K562 (cell line): Measurements from ENCODE around the gene MCCD1. TPM values are rescaled to one million over a fixed set of nuclear protein-coding genes. Genes with fewer than 3 reads are reported as not detected.

Experiments
- ATF6 ChIP-seq: sonication (generic); formaldehyde crosslinking; IDR thresholded peaks from 2 replicates; pipeline ENCODE4 v1.4.0; 2020; ENCODE audit warnings: mild to moderate bottlenecking, missing genetic modification reagents
- CSDE1 ChIP-seq, 2 experiments: fragments of 450-650 bp; IDR thresholded peaks; 2 replicates each; pipeline ENCODE4 v1.6.1; 2016; ENCODE audit warnings: mild to moderate bottlenecking in 1 of 2
- HMG20A ChIP-seq: fragments of 450-650 bp; formaldehyde crosslinking; conservative IDR thresholded peaks from 2 replicates; pipeline ENCODE4 v1.4.0; 2020; ENCODE audit warnings: mild to moderate bottlenecking, mixed read lengths
- MYNN ChIP-seq, 2 experiments: sonication (generic); formaldehyde crosslinking in 1 of 2; IDR thresholded peaks; 2 replicates each; pipeline versions ENCODE4 v1.5.0 to v1.6.1; 2016 to 2020; ENCODE audit warnings: antibody characterized with exemption in 1 of 2, missing genetic modification reagents in 1 of 2
- NCOA4 ChIP-seq: fragments of 450-650 bp; IDR thresholded peaks from 2 replicates; pipeline ENCODE4 v1.6.1; 2018; ENCODE audit warnings: mild to moderate bottlenecking; ENCODE audit not compliant: partially characterized antibody
- PHF21A ChIP-seq: fragments of 450-650 bp; IDR thresholded peaks from 2 replicates; pipeline ENCODE4 v1.6.1; 2017; ENCODE audit warnings: low read depth, borderline replicate concordance
- RB1 ChIP-seq: fragments of 450-650 bp; IDR thresholded peaks from 2 replicates; pipeline ENCODE4 v1.6.1; 2017; ENCODE audit warnings: low read depth, mild to moderate bottlenecking
- SP2 ChIP-seq: IDR thresholded peaks from 2 replicates; pipeline ENCODE4 v1.6.1; 2011; ENCODE audit warnings: mild to moderate bottlenecking, low read depth, low read length, moderate library complexity; ENCODE audit not compliant: poor library complexity, severe bottlenecking; ENCODE audit errors: extremely low read depth
- U2AF1 ChIP-seq: fragments of 200-400 bp; formaldehyde crosslinking; optimal IDR thresholded peaks from 2 replicates; pipeline ENCODE3; 2017; ENCODE audit warnings: mild to moderate bottlenecking, low read depth, low read length, moderate library complexity
- ZNF263 ChIP-seq: sonication (generic); formaldehyde crosslinking; IDR thresholded peaks from 2 replicates; pipeline ENCODE4 v1.8.0; 2022; ENCODE audit warnings: mild to moderate bottlenecking, missing genetic modification reagents, borderline replicate concordance
- ZNF445 ChIP-seq: fragments of 250-450 bp; sonication (Bioruptor Pico); IDR thresholded peaks from 2 replicates; pipeline ENCODE4 v1.4.0; 2020; ENCODE audit warnings: low read depth, mild to moderate bottlenecking, moderate library complexity
- ZNF589 ChIP-seq: fragments of 200-800 bp; sonication (Bioruptor generic); IDR thresholded peaks from 2 replicates; pipeline ENCODE4 v1.6.1; 2016; ENCODE audit warnings: low read depth, missing genetic modification characterization, missing compliant biosample characterization
- ZNF655 ChIP-seq: fragments of 250-450 bp; sonication (Bioruptor Pico); IDR thresholded peaks from 2 replicates; pipeline ENCODE4 v1.5.0; 2021
- ZNF75A ChIP-seq: fragments of 450-650 bp; formaldehyde crosslinking; IDR thresholded peaks from 2 replicates; pipeline ENCODE4 v1.4.0; 2020; ENCODE audit warnings: mild to moderate bottlenecking
- ZNF764 ChIP-seq: fragments of 250-450 bp; sonication (Bioruptor Pico); IDR thresholded peaks from 2 replicates; pipeline ENCODE4 v1.4.0; 2020; ENCODE audit warnings: low read depth, mild to moderate bottlenecking, moderate library complexity
- polyA plus RNA-seq, 8 experiments: library from polyadenylated mRNA; depleted of rRNA in 4 of 8; stranded (reverse) in 5 of 8; unstranded in 3 of 8; fragments of >200 nt; fragmentation: Nextera tagmentation in 2 of 8; fragmentation: Illumina TruSeq in 1 of 8; extraction: Ambion mirVana in 2 of 8; extraction: Trizol in 1 of 8; gene quantifications; 2 replicates each; pipeline versions ENCODE4 v1.2.1 to v1.2.3, GENCODE V29; 2011 to 2014; ENCODE audit warnings: inconsistent platforms in 1 of 8, missing spikeins in 1 of 8
- total RNA-seq, 7 experiments: library from RNA; depleted of rRNA in 6 of 7; stranded (reverse); fragments of >200 nt in 6 of 7; fragmentation: Illumina TruSeq in 2 of 7; extraction: Trizol in 2 of 7; gene quantifications; 2 replicates each; pipeline versions ENCODE4 v1.2.1 to v1.2.3, GENCODE V29; 2011 to 2021; ENCODE audit warnings: low replicate concordance in 1 of 7
- TF ChIP-seq, protein P1 (sequence below): fragments of 450-650 bp; IDR thresholded peaks from 2 replicates; pipeline ENCODE4 v1.6.1; 2017; ENCODE audit warnings: antibody characterized with exemption
- TF ChIP-seq, protein P2 (sequence below): IDR thresholded peaks from 2 replicates; pipeline ENCODE4 v1.6.1; 2011; ENCODE audit warnings: borderline replicate concordance, low read depth, mild to moderate bottlenecking, moderate library complexity, low read length; ENCODE audit not compliant: insufficient read depth, poor library complexity, severe bottlenecking

Gene MCCD1
- total and polyA plus RNA-seq, 9 of the 15 experiments (the other 6 are each of a cell fraction or from before 2014, with no cell fraction given): not detected

- TF ChIP-seq ZNF764 (CRISPR knock-in tag): 0 out of 2 replicates have a peak, but pooled peaks have one; percentile 37
- peak; percentile 61 to 91 for TF ChIP-seq CSDE1 (IDR thresholded peaks at IDR 0.05)
- peak; percentile 63 for TF ChIP-seq ZNF263 (CRISPR knock-in tag)
- TF ChIP-seq RB1: peak; percentile 95; the same call in 1 of the 2 replicates
- TF ChIP-seq U2AF1: no peak
- TF ChIP-seq, protein P1, sequence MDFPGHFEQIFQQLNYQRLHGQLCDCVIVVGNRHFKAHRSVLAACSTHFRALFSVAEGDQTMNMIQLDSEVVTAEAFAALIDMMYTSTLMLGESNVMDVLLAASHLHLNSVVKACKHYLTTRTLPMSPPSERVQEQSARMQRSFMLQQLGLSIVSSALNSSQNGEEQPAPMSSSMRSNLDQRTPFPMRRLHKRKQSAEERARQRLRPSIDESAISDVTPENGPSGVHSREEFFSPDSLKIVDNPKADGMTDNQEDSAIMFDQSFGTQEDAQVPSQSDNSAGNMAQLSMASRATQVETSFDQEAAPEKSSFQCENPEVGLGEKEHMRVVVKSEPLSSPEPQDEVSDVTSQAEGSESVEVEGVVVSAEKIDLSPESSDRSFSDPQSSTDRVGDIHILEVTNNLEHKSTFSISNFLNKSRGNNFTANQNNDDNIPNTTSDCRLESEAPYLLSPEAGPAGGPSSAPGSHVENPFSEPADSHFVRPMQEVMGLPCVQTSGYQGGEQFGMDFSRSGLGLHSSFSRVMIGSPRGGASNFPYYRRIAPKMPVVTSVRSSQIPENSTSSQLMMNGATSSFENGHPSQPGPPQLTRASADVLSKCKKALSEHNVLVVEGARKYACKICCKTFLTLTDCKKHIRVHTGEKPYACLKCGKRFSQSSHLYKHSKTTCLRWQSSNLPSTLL: no peak
- no peak for TF ChIP-seq PHF21A
- peak; percentile 70 for TF ChIP-seq NCOA4
- TF ChIP-seq, protein P2, sequence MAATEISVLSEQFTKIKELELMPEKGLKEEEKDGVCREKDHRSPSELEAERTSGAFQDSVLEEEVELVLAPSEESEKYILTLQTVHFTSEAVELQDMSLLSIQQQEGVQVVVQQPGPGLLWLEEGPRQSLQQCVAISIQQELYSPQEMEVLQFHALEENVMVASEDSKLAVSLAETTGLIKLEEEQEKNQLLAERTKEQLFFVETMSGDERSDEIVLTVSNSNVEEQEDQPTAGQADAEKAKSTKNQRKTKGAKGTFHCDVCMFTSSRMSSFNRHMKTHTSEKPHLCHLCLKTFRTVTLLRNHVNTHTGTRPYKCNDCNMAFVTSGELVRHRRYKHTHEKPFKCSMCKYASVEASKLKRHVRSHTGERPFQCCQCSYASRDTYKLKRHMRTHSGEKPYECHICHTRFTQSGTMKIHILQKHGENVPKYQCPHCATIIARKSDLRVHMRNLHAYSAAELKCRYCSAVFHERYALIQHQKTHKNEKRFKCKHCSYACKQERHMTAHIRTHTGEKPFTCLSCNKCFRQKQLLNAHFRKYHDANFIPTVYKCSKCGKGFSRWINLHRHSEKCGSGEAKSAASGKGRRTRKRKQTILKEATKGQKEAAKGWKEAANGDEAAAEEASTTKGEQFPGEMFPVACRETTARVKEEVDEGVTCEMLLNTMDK: no peak
- TF ChIP-seq HMG20A (CRISPR knock-in tag): no peak
- TF ChIP-seq ZNF445: 0 out of 2 replicates have a peak, but pooled peaks have one; percentile 16
- peak; percentile 86 for TF ChIP-seq ZNF589 (CRISPR knock-in tag)
- no peak for TF ChIP-seq ZNF655
- TF ChIP-seq ATF6 (CRISPR knock-in tag): peak; percentile 97
- no peak for TF ChIP-seq SP2
- TF ChIP-seq ZNF75A (CRISPR knock-in tag): peak; percentile 45; the same call in 1 of the 2 replicates
- 0 out of 2 replicates have a peak, but pooled peaks have one; percentile 23 for TF ChIP-seq MYNN (IDR thresholded peaks at IDR 0.05)
- no peak for TF ChIP-seq MYNN (CRISPR knock-in tag; IDR thresholded peaks at IDR 0.05)
These were observed 13.1 kb downstream of the MCCD1 start, which contains the start of gene DDX39B (continued) for GRCh38 chr6:31541658-31542521.
